ENCODE measurements around the gene MOB3A. TPM values are rescaled to one million over a fixed set of nuclear protein-coding genes. Genes with fewer than 3 reads are reported as not detected.
A peak's percentile ranks its signal among the peaks of the same experiment; 100 is the strongest.

The MOB3A gene
- total RNA-seq, 3 donors from 2014 or later (not counting 1 experiment from before 2014, with no cell fraction given) = 239 to 314 (median 246) TPM

GRCh38 chr19:2041433-2041682 is 54.8 kb downstream of the MOB3A start:
- no peaks in the 10 kb centered on the region for H3K9me3 Mint-ChIP-seq
- H3K4me3 ChIP-seq (ENCODE audit: low read length) = peak overlapping the region; percentile 21
- H3K4me3 Mint-ChIP-seq = peak overlapping the region; percentile 80
- H3K27me3 ChIP-seq (ENCODE audit: control insufficient read depth, insufficient read depth, low read length) = no peaks in the 10 kb centered on the region
- peak overlapping the region; percentile 91 to 95 for H3K27ac Mint-ChIP-seq
- TF ChIP-seq, protein P1, sequence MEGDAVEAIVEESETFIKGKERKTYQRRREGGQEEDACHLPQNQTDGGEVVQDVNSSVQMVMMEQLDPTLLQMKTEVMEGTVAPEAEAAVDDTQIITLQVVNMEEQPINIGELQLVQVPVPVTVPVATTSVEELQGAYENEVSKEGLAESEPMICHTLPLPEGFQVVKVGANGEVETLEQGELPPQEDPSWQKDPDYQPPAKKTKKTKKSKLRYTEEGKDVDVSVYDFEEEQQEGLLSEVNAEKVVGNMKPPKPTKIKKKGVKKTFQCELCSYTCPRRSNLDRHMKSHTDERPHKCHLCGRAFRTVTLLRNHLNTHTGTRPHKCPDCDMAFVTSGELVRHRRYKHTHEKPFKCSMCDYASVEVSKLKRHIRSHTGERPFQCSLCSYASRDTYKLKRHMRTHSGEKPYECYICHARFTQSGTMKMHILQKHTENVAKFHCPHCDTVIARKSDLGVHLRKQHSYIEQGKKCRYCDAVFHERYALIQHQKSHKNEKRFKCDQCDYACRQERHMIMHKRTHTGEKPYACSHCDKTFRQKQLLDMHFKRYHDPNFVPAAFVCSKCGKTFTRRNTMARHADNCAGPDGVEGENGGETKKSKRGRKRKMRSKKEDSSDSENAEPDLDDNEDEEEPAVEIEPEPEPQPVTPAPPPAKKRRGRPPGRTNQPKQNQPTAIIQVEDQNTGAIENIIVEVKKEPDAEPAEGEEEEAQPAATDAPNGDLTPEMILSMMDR (IDR thresholded peaks at IDR 0.05) = no peak
- H3K4me1 Mint-ChIP-seq = peaks cover 5 to 32% of the 10 kb centered on the region in 2 donors
- DNase-seq (no peak), ATAC-seq (no peak)
- H3K4me1 ChIP-seq (ENCODE audit: control insufficient read depth, insufficient read depth, low read length) = peaks cover 54% of the 10 kb centered on the region
- intact Hi-C loops (cut with micrococcal nuclease) = no loop called here
- H3K9me3 ChIP-seq (ENCODE audit: control insufficient read depth, insufficient read depth, low read length) = no peaks in the 10 kb centered on the region
- 52% methylated on average over 6 of the region's 6 CpGs for WGBS (ENCODE audit: insufficient coverage)
- peaks cover 66% of the 10 kb centered on the region for H3K36me3 ChIP-seq (ENCODE audit: control insufficient read depth, insufficient read depth, low read length)
- peak overlapping the region; percentile 94 for H3K27ac ChIP-seq (ENCODE audit: low read length)
- H3K27me3 Mint-ChIP-seq (ENCODE audit: low read depth in 2 of 2) = no peaks in the 10 kb centered on the region
- H3K36me3 Mint-ChIP-seq = no peaks in the 10 kb centered on the region

DNA sequence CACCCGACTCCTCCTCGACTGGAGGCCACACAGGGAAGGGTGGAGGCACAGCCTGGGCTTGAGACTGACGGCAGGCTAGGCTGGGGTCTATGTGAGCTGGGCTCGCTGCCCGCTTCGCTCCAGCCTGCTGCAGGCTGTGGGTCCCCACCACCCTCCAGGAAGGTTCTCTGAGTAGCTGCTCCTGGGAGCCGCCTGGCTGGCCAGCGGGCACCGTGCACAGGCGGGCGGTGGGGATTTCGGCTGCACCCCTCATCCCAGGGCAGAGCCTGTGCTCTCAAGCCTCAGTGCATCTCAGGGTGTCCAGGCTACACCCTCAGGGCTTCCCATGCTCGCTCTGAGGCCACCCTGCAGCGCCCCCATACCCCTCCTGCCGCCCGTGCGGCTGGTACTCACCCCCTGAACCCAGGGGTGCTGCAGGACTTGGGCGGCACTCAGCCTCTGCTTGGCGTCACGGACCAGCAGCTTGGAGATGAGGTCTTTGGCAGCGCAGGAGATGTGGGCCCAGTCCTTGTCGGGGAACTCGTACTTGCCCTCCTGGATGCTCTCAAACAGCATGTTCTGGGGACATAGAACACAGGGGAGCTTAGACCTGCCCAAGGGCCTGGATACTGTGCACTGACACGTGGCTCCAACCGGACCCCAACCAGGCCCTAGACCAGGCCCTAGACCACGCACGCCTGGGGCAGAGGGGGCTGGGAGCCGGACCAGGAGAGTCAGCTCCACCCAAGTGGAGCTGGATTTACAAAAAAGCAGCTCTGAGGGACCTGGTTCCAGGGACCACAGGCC is 55.3 kb downstream of the MOB3A start:
- Histone ChIP-seq H3K27me3 (ENCODE audit: control insufficient read depth, insufficient read depth, low read length) (no peaks in the 10 kb centered on the region), H3K9me3 (ENCODE audit: control insufficient read depth, insufficient read depth, low read length) (peaks cover 2% of the 10 kb centered on the region), H3K4me1 (ENCODE audit: control insufficient read depth, insufficient read depth, low read length) (peaks cover 48% of the 10 kb centered on the region), H3K27ac (ENCODE audit: low read length) (peak overlapping the region; percentile 94), H3K4me3 (ENCODE audit: low read length) (no peak overlapping the region), H3K36me3 (ENCODE audit: control insufficient read depth, insufficient read depth, low read length) (peaks cover 61% of the 10 kb centered on the region)
- ATAC-seq = no peak
- Mint-ChIP-seq H3K4me3 (peak overlapping the region; percentile 80), H3K27me3 (ENCODE audit: low read depth in 2 of 2) (no peaks in the 10 kb centered on the region), H3K9me3 (no peaks in the 10 kb centered on the region), H3K36me3 (no peaks in the 10 kb centered on the region), H3K4me1 (peaks cover 5 to 32% of the 10 kb centered on the region in 2 donors), H3K27ac (peak overlapping the region; percentile 91 to 95)
- intact Hi-C loops (cut with micrococcal nuclease) = no loop called here
- no peak for DNase-seq
- 93% methylated on average over 28 of the region's 28 CpGs for WGBS (ENCODE audit: insufficient coverage)
- TF ChIP-seq, protein P1 (IDR thresholded peaks at IDR 0.05) = no peak

DNA sequence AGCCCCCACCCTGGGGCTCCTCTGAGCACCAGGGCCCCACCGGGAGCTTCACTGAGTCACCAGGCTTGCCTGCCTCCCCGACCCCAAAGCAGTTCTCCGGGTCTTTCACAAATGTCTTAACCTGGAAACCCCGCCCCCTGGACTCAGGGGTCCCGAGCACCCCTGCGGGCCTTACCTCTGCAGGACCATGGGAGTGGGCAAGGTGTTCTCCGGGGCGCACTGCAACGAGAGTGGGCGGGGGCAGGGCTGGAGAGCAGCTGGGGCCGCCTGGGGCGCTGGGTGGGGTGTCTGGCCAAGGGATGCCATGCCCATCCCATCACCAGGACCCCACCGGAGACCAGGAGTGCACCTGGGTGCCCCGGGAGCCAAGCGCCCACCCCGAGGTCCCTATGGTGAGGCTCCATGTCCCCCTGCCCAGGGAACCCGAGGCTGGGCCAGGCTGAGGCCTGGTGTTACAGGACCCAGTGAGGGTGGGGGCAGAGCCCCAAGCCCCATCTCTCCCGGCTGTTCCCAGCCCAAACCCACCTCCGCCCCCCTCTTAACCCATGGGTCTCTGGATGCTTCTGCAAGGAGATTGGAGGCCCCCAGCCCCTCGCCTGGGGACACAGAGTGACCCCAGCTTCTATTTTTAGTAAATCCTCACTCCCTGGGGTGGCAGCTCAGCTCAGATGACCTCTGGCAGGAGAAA is 56.0 kb downstream of the MOB3A start:
- H3K9me3 ChIP-seq (ENCODE audit: control insufficient read depth, insufficient read depth, low read length) = peaks cover 6% of the 10 kb centered on the region
- H3K4me1 ChIP-seq (ENCODE audit: control insufficient read depth, insufficient read depth, low read length) = peaks cover 43% of the 10 kb centered on the region
- TF ChIP-seq, protein P1 (IDR thresholded peaks at IDR 0.05) = no peak
- H3K27ac ChIP-seq (ENCODE audit: low read length) = peak overlapping the region; percentile 94
- intact Hi-C loops (cut with micrococcal nuclease) = no loop called here
- ATAC-seq (no peak), DNase-seq (peak in 1 of 2 donors; percentile 11)
- H3K9me3 Mint-ChIP-seq = no peaks in the 10 kb centered on the region
- H3K4me3 ChIP-seq (ENCODE audit: low read length) = no peak overlapping the region
- peak overlapping the region; percentile 91 to 95 for H3K27ac Mint-ChIP-seq
- peaks cover 10 to 36% of the 10 kb centered on the region in 2 donors for H3K4me1 Mint-ChIP-seq
- no peaks in the 10 kb centered on the region for H3K27me3 Mint-ChIP-seq (ENCODE audit: low read depth in 2 of 2)
- no peak overlapping the region for H3K4me3 Mint-ChIP-seq
- 97% methylated on average over 20 of the region's 20 CpGs for WGBS (ENCODE audit: insufficient coverage)
- H3K36me3 Mint-ChIP-seq = no peaks in the 10 kb centered on the region
- peaks cover 54% of the 10 kb centered on the region for H3K36me3 ChIP-seq (ENCODE audit: control insufficient read depth, insufficient read depth, low read length)
- H3K27me3 ChIP-seq (ENCODE audit: control insufficient read depth, insufficient read depth, low read length) = no peaks in the 10 kb centered on the region

Measured in natural killer cell (primary cell).